HepG2 (cell line): Measurements from ENCODE around the gene RPAP3. TPM values are rescaled to one million over a fixed set of nuclear protein-coding genes. Genes with fewer than 3 reads are reported as not detected.

Experiments
- AFF4 ChIP-seq: sonication (generic); formaldehyde crosslinking; IDR thresholded peaks from 2 replicates; pipeline ENCODE4 v1.4.0; 2020; ENCODE audit warnings: missing genetic modification reagents
- CCDC6 ChIP-seq: sonication (generic); formaldehyde crosslinking; IDR thresholded peaks from 2 replicates; pipeline ENCODE4 v1.8.1; 2022; ENCODE audit warnings: mild to moderate bottlenecking, missing genetic modification reagents, moderate library complexity
- ISX ChIP-seq: sonication (generic); formaldehyde crosslinking; conservative IDR thresholded peaks from 2 replicates; pipeline ENCODE4 v1.5.0; 2020; ENCODE audit warnings: missing genetic modification reagents
- JUNB ChIP-seq: sonication (generic); formaldehyde crosslinking; IDR thresholded peaks from 2 replicates; pipeline ENCODE4 v1.8.0; 2022; ENCODE audit warnings: missing genetic modification reagents, mild to moderate bottlenecking, borderline replicate concordance
- MXD4 ChIP-seq: IDR thresholded peaks from 2 replicates; pipeline ENCODE4 v1.6.1; 2016; ENCODE audit warnings: mild to moderate bottlenecking, missing biosample characterization, missing genetic modification reagents
- NCOA5 ChIP-seq: sonication (generic); formaldehyde crosslinking; IDR thresholded peaks from 2 replicates; pipeline ENCODE4 v1.4.0; 2020; ENCODE audit warnings: missing genetic modification reagents
- SKIL ChIP-seq: sonication (generic); formaldehyde crosslinking; IDR thresholded peaks from 2 replicates; pipeline ENCODE4 v1.8.0; 2022; ENCODE audit warnings: missing genetic modification reagents, mild to moderate bottlenecking, moderate library complexity, borderline replicate concordance
- ZBTB44 ChIP-seq: sonication (generic); formaldehyde crosslinking; IDR thresholded peaks from 2 replicates; pipeline ENCODE4 v1.4.0; 2020; ENCODE audit warnings: missing genetic modification reagents
- ZNF614 ChIP-seq: IDR thresholded peaks from 2 replicates; pipeline ENCODE4 v1.6.1; 2018; ENCODE audit warnings: missing biosample characterization, missing genetic modification reagents, inconsistent platforms, borderline replicate concordance
- ZNF644 ChIP-seq: IDR thresholded peaks from 2 replicates; pipeline ENCODE4 v1.6.1; 2016; ENCODE audit warnings: low read depth
- ZNF780A ChIP-seq: sonication (generic); formaldehyde crosslinking; IDR thresholded peaks from 2 replicates; pipeline ENCODE4 v1.8.0; 2022; ENCODE audit warnings: mild to moderate bottlenecking, missing genetic modification reagents, moderate library complexity
- ZNF841 ChIP-seq: sonication (generic); formaldehyde crosslinking; IDR thresholded peaks from 2 replicates; pipeline ENCODE4 v1.8.1; 2023; ENCODE audit warnings: missing genetic modification reagents, borderline replicate concordance
- polyA plus RNA-seq, 8 experiments: library from polyadenylated mRNA; depleted of rRNA in 3 of 8; stranded (reverse) in 7 of 8; unstranded in 1 of 8; fragments of >200 nt; fragmentation: Illumina TruSeq in 4 of 8; extraction: Trizol in 4 of 8; gene quantifications; 2 replicates each; pipeline versions ENCODE4 v1.2.1 to v1.2.3, GENCODE V29; 2011 to 2016; ENCODE audit warnings: low read depth in 4 of 8, missing spikeins in 1 of 8, mixed read lengths in 1 of 8; ENCODE audit not compliant: insufficient read depth in 1 of 8
- total RNA-seq, 5 experiments: library from RNA; depleted of rRNA; stranded (reverse); fragments of >200 nt; fragmentation: Illumina TruSeq; extraction: Trizol; gene quantifications; 2 replicates each; pipeline ENCODE4 v1.2.3, GENCODE V29; 2016; ENCODE audit warnings: low read depth in 1 of 5
- TF ChIP-seq, protein P1 (sequence below): sonication (generic); formaldehyde crosslinking; conservative IDR thresholded peaks from 2 replicates; pipeline ENCODE4 v1.8.0; 2022; ENCODE audit warnings: missing genetic modification reagents
- TF ChIP-seq, protein P2 (sequence below): sonication (generic); formaldehyde crosslinking; IDR thresholded peaks from 2 replicates; pipeline ENCODE4 v1.4.0; 2020; ENCODE audit warnings: mild to moderate bottlenecking, missing genetic modification reagents
- TF ChIP-seq, protein P3 (sequence below): sonication (generic); formaldehyde crosslinking; conservative IDR thresholded peaks from 2 replicates; pipeline ENCODE4 v1.4.0; 2020; ENCODE audit warnings: missing genetic modification reagents

The RPAP3 gene
- total and polyA plus RNA-seq, 2 of the 13 experiments (the other 11 are each of a cell fraction or from before 2014, with no cell fraction given): 8.8 to 32.8 TPM

GRCh38 chr12:47705566-47706425 is at the start of gene RPAP3 (continued):
- TF ChIP-seq AFF4 (CRISPR knock-in tag) (0 out of 2 replicates have a peak, but pooled peaks have one; percentile 42), ZBTB44 (CRISPR knock-in tag) (no peak), NCOA5 (no peak), CCDC6 (CRISPR knock-in tag) (peak; percentile 45; the same call in 1 of the 2 replicates), ZNF841 (CRISPR knock-in tag) (no peak), ISX (CRISPR knock-in tag) (no peak), SKIL (CRISPR knock-in tag) (no peak), ZNF614 (CRISPR knock-in tag) (no peak), JUNB (no peak), ZNF780A (CRISPR knock-in tag) (no peak), MXD4 (CRISPR knock-in tag) (peak; percentile 61; the same call in 1 of the 2 replicates), ZNF644 (CRISPR knock-in tag) (no peak)
- TF ChIP-seq, protein P1, sequence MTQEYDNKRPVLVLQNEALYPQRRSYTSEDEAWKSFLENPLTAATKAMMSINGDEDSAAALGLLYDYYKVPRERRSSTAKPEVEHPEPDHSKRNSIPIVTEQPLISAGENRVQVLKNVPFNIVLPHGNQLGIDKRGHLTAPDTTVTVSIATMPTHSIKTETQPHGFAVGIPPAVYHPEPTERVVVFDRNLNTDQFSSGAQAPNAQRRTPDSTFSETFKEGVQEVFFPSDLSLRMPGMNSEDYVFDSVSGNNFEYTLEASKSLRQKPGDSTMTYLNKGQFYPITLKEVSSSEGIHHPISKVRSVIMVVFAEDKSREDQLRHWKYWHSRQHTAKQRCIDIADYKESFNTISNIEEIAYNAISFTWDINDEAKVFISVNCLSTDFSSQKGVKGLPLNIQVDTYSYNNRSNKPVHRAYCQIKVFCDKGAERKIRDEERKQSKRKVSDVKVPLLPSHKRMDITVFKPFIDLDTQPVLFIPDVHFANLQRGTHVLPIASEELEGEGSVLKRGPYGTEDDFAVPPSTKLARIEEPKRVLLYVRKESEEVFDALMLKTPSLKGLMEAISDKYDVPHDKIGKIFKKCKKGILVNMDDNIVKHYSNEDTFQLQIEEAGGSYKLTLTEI (CRISPR knock-in tag): no peak
- TF ChIP-seq, protein P2, sequence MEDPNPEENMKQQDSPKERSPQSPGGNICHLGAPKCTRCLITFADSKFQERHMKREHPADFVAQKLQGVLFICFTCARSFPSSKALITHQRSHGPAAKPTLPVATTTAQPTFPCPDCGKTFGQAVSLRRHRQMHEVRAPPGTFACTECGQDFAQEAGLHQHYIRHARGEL: no peak
- TF ChIP-seq, protein P3, sequence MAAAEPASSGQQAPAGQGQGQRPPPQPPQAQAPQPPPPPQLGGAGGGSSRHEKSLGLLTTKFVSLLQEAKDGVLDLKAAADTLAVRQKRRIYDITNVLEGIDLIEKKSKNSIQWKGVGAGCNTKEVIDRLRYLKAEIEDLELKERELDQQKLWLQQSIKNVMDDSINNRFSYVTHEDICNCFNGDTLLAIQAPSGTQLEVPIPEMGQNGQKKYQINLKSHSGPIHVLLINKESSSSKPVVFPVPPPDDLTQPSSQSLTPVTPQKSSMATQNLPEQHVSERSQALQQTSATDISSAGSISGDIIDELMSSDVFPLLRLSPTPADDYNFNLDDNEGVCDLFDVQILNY (CRISPR knock-in tag): 0 out of 2 replicates have a peak, but pooled peaks have one; percentile 43
